ENCODE data around the gene SMIM11.
"Not testable (repeated sequence)": the region's sequence is repeated elsewhere in the genome, so short reads cannot be mapped to it uniquely, and the experiment has no call there.

Gene SMIM11

GRCh38 chr21:34417448-34418077, 42.3 kb downstream of the SMIM11 start:
- not testable (repeated sequence) for H4K8ac ChIP-seq (ENCODE audit: low read length); H3K9ac ChIP-seq (ENCODE audit: low read length); H4K91ac ChIP-seq (ENCODE audit: low read length); H3K23ac ChIP-seq (ENCODE audit: low read length in 2 of 2); H2BK5ac ChIP-seq (ENCODE audit: low read depth, low read length, poor library complexity, severe bottlenecking); H2BK15ac ChIP-seq (ENCODE audit: low read depth, poor library complexity, severe bottlenecking); H3K4me3 ChIP-seq (ENCODE audit: insufficient read depth in 1 of 2, low read depth in 1 of 2, low read length in 2 of 2); H2AK5ac ChIP-seq (ENCODE audit: low read length, severe bottlenecking); H3K36me3 ChIP-seq (ENCODE audit: control insufficient read depth in 1 of 2, insufficient read depth in 2 of 2, low read depth in 1 of 2, low read length in 2 of 2); H3K14ac ChIP-seq (ENCODE audit: low read length in 2 of 2); H2AFZ ChIP-seq (ENCODE audit: low read depth, low read length); H3K18ac ChIP-seq (ENCODE audit: low read depth in 1 of 2, low read length in 2 of 2); H3K4me1 ChIP-seq (ENCODE audit: control insufficient read depth, insufficient read depth, low read depth, low read length); H3K9me3 ChIP-seq (ENCODE audit: control insufficient read depth, low read length); H3K27ac ChIP-seq (ENCODE audit: low read length, poor library complexity, severe bottlenecking); H3K4ac ChIP-seq (ENCODE audit: low read depth in 1 of 2, low read length in 2 of 2); H3K4me2 ChIP-seq (ENCODE audit: low read length, poor library complexity, severe bottlenecking); H2BK120ac ChIP-seq (ENCODE audit: low read depth, low read length); H2BK12ac ChIP-seq (ENCODE audit: low read length in 2 of 2); H3K27me3 ChIP-seq (ENCODE audit: control insufficient read depth in 1 of 2, insufficient read depth in 1 of 2, low read length in 2 of 2); H3K79me1 ChIP-seq (replicated peaks; ENCODE audit: low read length, poor library complexity, severe bottlenecking); DNase-seq
- WGBS, result no CpG with 5 or more reads among the region's 5 CpGs

- WGBS, result no CpG with 5 or more reads among the region's 4 CpGs
Observed at GRCh38 chr21:34423805-34424204, 48.5 kb downstream of the SMIM11 start, which contains the start of gene SMIM34. SMIM34 (minus strand) TSS chr21:34423951; CDS start chr21:34423839, 112 bp downstream.

DNA sequence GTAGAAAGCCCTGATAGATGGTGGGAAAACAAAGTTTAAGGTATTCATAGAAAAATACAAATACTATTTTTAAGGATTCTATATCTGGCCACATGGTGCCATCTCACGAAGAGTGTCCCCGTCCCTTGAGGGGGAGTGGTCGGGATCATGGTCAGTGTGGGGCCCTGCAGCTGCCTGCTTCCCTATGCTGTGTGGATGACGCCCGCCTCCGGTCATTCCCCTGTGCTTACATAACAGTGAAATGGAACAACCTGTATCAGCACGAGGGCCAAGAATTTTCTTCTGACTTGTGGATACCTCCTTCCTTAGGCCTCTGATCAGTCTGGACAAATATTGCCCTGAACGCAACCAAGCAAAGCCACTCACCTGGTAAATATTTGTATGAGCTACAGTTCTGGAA, 52.0 kb downstream of the SMIM11 start:
- H3K18ac ChIP-seq (ENCODE audit: low read depth in 1 of 2, low read length in 2 of 2), result not testable (repeated sequence)
- no CpG with 5 or more reads among the region's 8 CpGs for WGBS

More at GRCh38 chr21:34423805-34424204, 48.5 kb downstream of the SMIM11 start, which contains the start of gene SMIM34:
- not testable (repeated sequence) for H3K23ac ChIP-seq (ENCODE audit: low read length in 2 of 2); H4K91ac ChIP-seq (ENCODE audit: low read length); H2BK12ac ChIP-seq (ENCODE audit: low read length in 2 of 2); H3K4me2 ChIP-seq (ENCODE audit: low read length, poor library complexity, severe bottlenecking); H3K36me3 ChIP-seq (ENCODE audit: control insufficient read depth in 1 of 2, insufficient read depth in 2 of 2, low read depth in 1 of 2, low read length in 2 of 2); H3K4ac ChIP-seq (ENCODE audit: low read depth in 1 of 2, low read length in 2 of 2); H3K14ac ChIP-seq (ENCODE audit: low read length in 2 of 2); H4K8ac ChIP-seq (ENCODE audit: low read length); H2BK15ac ChIP-seq (ENCODE audit: low read depth, poor library complexity, severe bottlenecking); H3K79me1 ChIP-seq (replicated peaks; ENCODE audit: low read length, poor library complexity, severe bottlenecking); H3K18ac ChIP-seq (ENCODE audit: low read depth in 1 of 2, low read length in 2 of 2); H3K9me3 ChIP-seq (ENCODE audit: control insufficient read depth, low read length); DNase-seq; H3K4me3 ChIP-seq (ENCODE audit: insufficient read depth in 1 of 2, low read depth in 1 of 2, low read length in 2 of 2); H2AK5ac ChIP-seq (ENCODE audit: low read length, severe bottlenecking); H3K4me1 ChIP-seq (ENCODE audit: control insufficient read depth, insufficient read depth, low read depth, low read length); H2BK120ac ChIP-seq (ENCODE audit: low read depth, low read length); H2AFZ ChIP-seq (ENCODE audit: low read depth, low read length); H3K27ac ChIP-seq (ENCODE audit: low read length, poor library complexity, severe bottlenecking); H3K9ac ChIP-seq (ENCODE audit: low read length); H3K27me3 ChIP-seq (ENCODE audit: control insufficient read depth in 1 of 2, insufficient read depth in 1 of 2, low read length in 2 of 2); H2BK5ac ChIP-seq (ENCODE audit: low read depth, low read length, poor library complexity, severe bottlenecking)

DNA sequence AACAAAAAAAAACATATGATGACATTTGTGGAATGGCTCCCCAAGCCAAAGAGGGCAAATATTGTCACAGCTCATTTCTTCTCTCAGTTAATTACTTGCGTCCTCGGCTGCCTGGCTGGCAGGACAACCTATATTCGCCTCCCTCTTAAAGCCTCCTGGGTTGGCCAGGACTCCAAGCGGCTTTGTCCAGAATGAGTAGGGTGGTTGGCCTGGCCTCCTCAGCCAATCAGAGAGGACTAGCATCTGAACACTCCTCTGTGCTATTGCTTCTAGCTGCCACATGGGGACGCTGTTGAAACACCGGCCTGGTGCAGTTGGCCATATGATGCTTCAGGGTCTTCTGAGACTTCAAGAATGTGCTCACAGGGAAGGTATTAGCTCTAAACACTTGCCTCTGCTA, 53.1 kb downstream of the SMIM11 start:
- no CpG with 5 or more reads among the region's 6 CpGs for WGBS
- H2BK12ac ChIP-seq (ENCODE audit: low read length in 2 of 2), result not testable (repeated sequence)

More for the DNA sequence above, 52.0 kb downstream of the SMIM11 start:
- H3K4me3 ChIP-seq (ENCODE audit: insufficient read depth in 1 of 2, low read depth in 1 of 2, low read length in 2 of 2); H2BK5ac ChIP-seq (ENCODE audit: low read depth, low read length, poor library complexity, severe bottlenecking); H3K14ac ChIP-seq (ENCODE audit: low read length in 2 of 2); H3K9ac ChIP-seq (ENCODE audit: low read length); H2AK5ac ChIP-seq (ENCODE audit: low read length, severe bottlenecking); H3K27me3 ChIP-seq (ENCODE audit: control insufficient read depth in 1 of 2, insufficient read depth in 1 of 2, low read length in 2 of 2); H3K36me3 ChIP-seq (ENCODE audit: control insufficient read depth in 1 of 2, insufficient read depth in 2 of 2, low read depth in 1 of 2, low read length in 2 of 2); H2AFZ ChIP-seq (ENCODE audit: low read depth, low read length); H4K8ac ChIP-seq (ENCODE audit: low read length); H3K23ac ChIP-seq (ENCODE audit: low read length in 2 of 2); H3K9me3 ChIP-seq (ENCODE audit: control insufficient read depth, low read length); DNase-seq; H2BK12ac ChIP-seq (ENCODE audit: low read length in 2 of 2); H3K79me1 ChIP-seq (replicated peaks; ENCODE audit: low read length, poor library complexity, severe bottlenecking); H2BK15ac ChIP-seq (ENCODE audit: low read depth, poor library complexity, severe bottlenecking); H2BK120ac ChIP-seq (ENCODE audit: low read depth, low read length); H3K4me1 ChIP-seq (ENCODE audit: control insufficient read depth, insufficient read depth, low read depth, low read length); H4K91ac ChIP-seq (ENCODE audit: low read length); H3K4ac ChIP-seq (ENCODE audit: low read depth in 1 of 2, low read length in 2 of 2); H3K27ac ChIP-seq (ENCODE audit: low read length, poor library complexity, severe bottlenecking); H3K4me2 ChIP-seq (ENCODE audit: low read length, poor library complexity, severe bottlenecking): not testable (repeated sequence)

More for the DNA sequence above, 53.1 kb downstream of the SMIM11 start:
- not testable (repeated sequence) for H3K27me3 ChIP-seq (ENCODE audit: control insufficient read depth in 1 of 2, insufficient read depth in 1 of 2, low read length in 2 of 2); H2BK120ac ChIP-seq (ENCODE audit: low read depth, low read length); H3K4ac ChIP-seq (ENCODE audit: low read depth in 1 of 2, low read length in 2 of 2); H4K8ac ChIP-seq (ENCODE audit: low read length); H3K79me1 ChIP-seq (replicated peaks; ENCODE audit: low read length, poor library complexity, severe bottlenecking); H3K14ac ChIP-seq (ENCODE audit: low read length in 2 of 2); H4K91ac ChIP-seq (ENCODE audit: low read length); H3K18ac ChIP-seq (ENCODE audit: low read depth in 1 of 2, low read length in 2 of 2); DNase-seq; H3K9me3 ChIP-seq (ENCODE audit: control insufficient read depth, low read length); H2BK5ac ChIP-seq (ENCODE audit: low read depth, low read length, poor library complexity, severe bottlenecking); H2AK5ac ChIP-seq (ENCODE audit: low read length, severe bottlenecking); H2AFZ ChIP-seq (ENCODE audit: low read depth, low read length); H2BK15ac ChIP-seq (ENCODE audit: low read depth, poor library complexity, severe bottlenecking); H3K4me2 ChIP-seq (ENCODE audit: low read length, poor library complexity, severe bottlenecking); H3K36me3 ChIP-seq (ENCODE audit: control insufficient read depth in 1 of 2, insufficient read depth in 2 of 2, low read depth in 1 of 2, low read length in 2 of 2); H3K4me3 ChIP-seq (ENCODE audit: insufficient read depth in 1 of 2, low read depth in 1 of 2, low read length in 2 of 2); H3K23ac ChIP-seq (ENCODE audit: low read length in 2 of 2); H3K27ac ChIP-seq (ENCODE audit: low read length, poor library complexity, severe bottlenecking); H3K9ac ChIP-seq (ENCODE audit: low read length); H3K4me1 ChIP-seq (ENCODE audit: control insufficient read depth, insufficient read depth, low read depth, low read length)
